Thoracic aorta (tissue), 2 donors: ENCODE results near the gene SLC17A9. TPM values are rescaled to one million over a fixed set of nuclear protein-coding genes. Genes with fewer than 3 reads are reported as not detected.
"Not testable (repeated sequence)": the region's sequence is repeated elsewhere in the genome, so short reads cannot be mapped to it uniquely, and the experiment has no call there.

Experiments used
- ATAC-seq: fragments of 150-250 bp; one replicate; pipeline ENCODE4 v1.8.0; 2017; ENCODE audit warnings: low read depth; ENCODE audit not compliant: insufficient number of reproducible peaks, low FRiP score
- DNase-seq: peaks from one replicate; pipeline ENCODE4 v3.0.0-alpha.2; 2020; ENCODE audit warnings: low spot score
- H3K27ac ChIP-seq, 2 donors: fragments of 200-600 bp; sonication (generic); 1 replicate in 1 of 2; 2 replicates in 1 of 2; pipeline ENCODE4 v1.5.1; 2016; ENCODE audit warnings: mild to moderate bottlenecking in 2 of 2, moderate library complexity in 2 of 2
- H3K27me3 ChIP-seq: fragments of 200-600 bp; sonication (generic); replicated peaks from 2 replicates; pipeline ENCODE4 v1.6.0; 2016; ENCODE audit warnings: mild to moderate bottlenecking; ENCODE audit not compliant: insufficient read depth
- H3K36me3 ChIP-seq: fragments of 200-600 bp; sonication (generic); one replicate; pipeline ENCODE4 v1.5.1; 2016
- H3K4me1 ChIP-seq, 2 donors: fragments of 200-600 bp; sonication (generic); 1 replicate in 1 of 2; 2 replicates in 1 of 2; pipeline versions ENCODE4 v1.5.1 to v1.6.0; 2016; ENCODE audit warnings: low read depth in 2 of 2, mild to moderate bottlenecking in 1 of 2; ENCODE audit not compliant: control insufficient read depth in 1 of 2
- H3K4me3 ChIP-seq: fragments of 200-600 bp; sonication (generic); 2 replicates; pipeline ENCODE4 v1.5.1; 2016; ENCODE audit warnings: mild to moderate bottlenecking
- H3K9me3 ChIP-seq: fragments of 200-600 bp; sonication (generic); 2 replicates; pipeline ENCODE4 v1.5.1; 2016
- CTCF ChIP-seq: fragments of 200-600 bp; sonication (generic); IDR thresholded peaks from one replicate; pipeline ENCODE4 v1.5.1; 2019; ENCODE audit warnings: antibody characterized with exemption
- total RNA-seq, 2 donors: library from RNA; depleted of rRNA; stranded (reverse); fragments of >200 nt; gene quantifications; one replicate each; pipeline versions ENCODE4 v1.1.0 to v1.2.3, GENCODE V29; 2016

SLC17A9 gene
- total RNA-seq, 2 donors from 2014 or later: 17.9 to 18.8 TPM

GRCh38 chr20:62922451-62922921 is 30.0 kb upstream of the SLC17A9 start:
- Histone ChIP-seq H3K27me3 (no peaks in the 10 kb centered on the region), H3K4me3 (peak overlapping the region; percentile 32), H3K27ac (peak overlapping the region in 1 of 2 donors; percentile 96), H3K9me3 (no peaks in the 10 kb centered on the region), H3K4me1 (peaks cover 74 to 84% of the 10 kb centered on the region in 2 donors), H3K36me3 (no peaks in the 10 kb centered on the region)
- ATAC-seq (no peak), DNase-seq (no peak)
- TF ChIP-seq CTCF: no peak

DNA sequence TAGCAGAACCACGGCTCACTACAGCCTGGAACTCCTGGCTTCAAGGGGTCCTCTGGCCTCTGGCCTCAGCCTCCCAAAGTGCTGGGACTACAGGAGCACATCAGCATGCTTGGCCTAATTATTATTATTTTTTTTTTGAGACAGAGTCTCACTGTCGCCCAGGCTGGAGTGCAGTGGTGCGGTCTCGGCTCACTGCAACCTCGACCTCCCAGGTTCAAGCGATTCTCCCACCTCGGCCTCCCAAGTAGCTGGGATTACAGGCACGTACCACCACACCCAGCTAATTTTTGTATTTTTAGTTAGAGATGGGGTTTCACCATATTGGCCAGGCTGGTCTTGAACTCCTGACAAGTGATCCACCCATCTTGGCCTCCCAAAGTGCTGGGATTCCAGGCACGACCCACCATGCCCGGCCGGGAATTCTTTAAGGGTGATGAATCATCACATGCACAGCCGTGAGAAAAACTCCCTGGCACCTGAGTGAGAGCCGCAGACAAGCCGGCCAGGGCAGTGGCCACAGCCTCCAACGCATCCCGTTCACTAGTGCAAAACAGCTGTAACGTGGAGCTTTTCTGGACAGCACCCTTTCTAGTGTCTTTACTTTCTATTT is 29.3 kb upstream of the SLC17A9 start:
- not testable (repeated sequence) for ATAC-seq

GRCh38 chr20:62923669-62924441 is 28.7 kb upstream of the SLC17A9 start:
- ATAC-seq (no peak), DNase-seq (no peak)
- H3K9me3 ChIP-seq: no peaks in the 10 kb centered on the region
- H3K27ac ChIP-seq: peak overlapping the region; percentile 96
- no peaks in the 10 kb centered on the region for H3K36me3 ChIP-seq
- no peak for TF ChIP-seq CTCF
- H3K4me3 ChIP-seq: peak overlapping the region; percentile 97
- no peaks in the 10 kb centered on the region for H3K27me3 ChIP-seq
- H3K4me1 ChIP-seq: peaks cover 69 to 84% of the 10 kb centered on the region in 2 donors

More for the DNA sequence above, 29.3 kb upstream of the SLC17A9 start:
- H3K36me3 ChIP-seq, DNase-seq, H3K9me3 ChIP-seq, H3K27me3 ChIP-seq: not testable (repeated sequence)
- H3K4me1 ChIP-seq: peaks cover 70 to 84% of the 10 kb centered on the region in 2 donors
- peak overlapping the region; percentile 55 to 96 for H3K27ac ChIP-seq
- H3K4me3 ChIP-seq: peak overlapping the region; percentile 32

GRCh38 chr20:62924442-62925075 is 27.9 kb upstream of the SLC17A9 start:
- Histone ChIP-seq H3K4me1 (peaks cover 62 to 81% of the 10 kb centered on the region in 2 donors), H3K9me3 (no peaks in the 10 kb centered on the region), H3K36me3 (no peaks in the 10 kb centered on the region), H3K4me3 (peak overlapping the region; percentile 97), H3K27ac (peak overlapping the region; percentile 96), H3K27me3 (no peaks in the 10 kb centered on the region)
- DNase-seq (no peak), ATAC-seq (no peak)
- no peak for TF ChIP-seq CTCF

DNA sequence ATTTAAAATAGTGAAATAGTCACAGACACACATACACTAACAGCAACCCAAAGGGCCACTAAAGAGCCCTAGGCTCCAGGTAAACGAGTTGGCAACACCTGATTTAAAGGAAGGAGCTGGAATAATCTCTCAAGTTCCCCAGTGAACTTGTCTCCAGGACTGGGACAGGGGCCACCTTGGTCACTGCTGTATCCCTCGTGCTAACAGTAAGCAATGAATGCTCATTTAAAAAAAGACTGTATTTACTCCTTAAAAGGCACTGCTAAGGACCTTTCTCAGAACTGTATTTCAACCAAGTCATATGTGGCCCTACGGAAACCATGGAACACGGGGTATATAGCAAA is 27.5 kb upstream of the SLC17A9 start:
- Histone ChIP-seq H3K4me3 (peak overlapping the region; percentile 97), H3K4me1 (peaks cover 57 to 81% of the 10 kb centered on the region in 2 donors), H3K9me3 (no peaks in the 10 kb centered on the region), H3K27me3 (no peaks in the 10 kb centered on the region), H3K27ac (peak overlapping the region; percentile 96), H3K36me3 (no peaks in the 10 kb centered on the region)
- no peak for DNase-seq
- no peak for TF ChIP-seq CTCF
- no peak for ATAC-seq
